Measurements from ENCODE around the gene DOHH. TPM values are rescaled to one million over a fixed set of nuclear protein-coding genes. Genes with fewer than 3 reads are reported as not detected.
A peak's percentile ranks its signal among the peaks of the same experiment; 100 is the strongest.

Gene DOHH
- total RNA-seq, 2 donors from 2014 or later = 8.8 to 13.6 TPM

GRCh38 chr19:3492131-3492839 lies 8.2 kb downstream of the DOHH start:
- ATAC-seq = no peak
- intact Hi-C loops (cut with DNase I, micrococcal nuclease) = no loop called here
- DNase-seq = no peak

GRCh38 chr19:3491396-3492119 lies 8.9 kb downstream of the DOHH start:
- intact Hi-C loops (cut with DNase I, micrococcal nuclease) = no loop called here

GRCh38 chr19:3483226-3483628 lies 17.2 kb downstream of the DOHH start, which contains the start of gene SMIM44:
TSS of gene SMIM44 (minus strand) at chr19:3483441. CDS start at chr19:3483403, 38 bp downstream.
- intact Hi-C loops (cut with DNase I, micrococcal nuclease) = no loop called here
- ATAC-seq (peak; percentile 55), DNase-seq (peak; percentile 67 to 68)

More at GRCh38 chr19:3491396-3492119, 8.9 kb downstream of the DOHH start:
- DNase-seq (no peak), ATAC-seq (no peak)

GRCh38 chr19:3482507-3483225 lies 17.8 kb downstream of the DOHH start:
- ATAC-seq (peak; percentile 64), DNase-seq (peak; percentile 77 to 78)
- intact Hi-C loops (cut with DNase I, micrococcal nuclease) = no loop called here

- ATAC-seq = no peak
- intact Hi-C loops (cut with DNase I, micrococcal nuclease) = no loop called here
- DNase-seq = no peak
Measured at GRCh38 chr19:3481241-3482090, 19.0 kb downstream of the DOHH start.

GRCh38 chr19:3480383-3481091 lies 19.9 kb downstream of the DOHH start, which contains the start of gene SMIM24:
TSS of gene SMIM24 (minus strand) at chr19:3480525. CDS start at chr19:3480463, 62 bp downstream.
- peak; percentile 85 to 89 for DNase-seq
- peak; percentile 78 for ATAC-seq
- intact Hi-C loops (cut with DNase I, micrococcal nuclease) = no loop called here

GRCh38 chr19:3479834-3480215 lies 20.6 kb downstream of the DOHH start:
- DNase-seq (peak; percentile 52 to 59), ATAC-seq (peak; percentile 42)
- intact Hi-C loops (cut with DNase I, micrococcal nuclease) = loop anchor here (5.0 to 10.0 kb wide), 2 partner anchors 155 to 158 kb away; no protein-coding TSS in a partner anchor

- intact Hi-C loops (cut with DNase I, micrococcal nuclease) = loop anchor here (5.0 to 10.0 kb wide), 2 partner anchors 155 to 157 kb away; no protein-coding TSS in a partner anchor
- DNase-seq = peak in 1 of 2 donors; percentile 58
- ATAC-seq = peak; percentile 12
Measured at GRCh38 chr19:3479177-3479833, 21.2 kb downstream of the DOHH start.

- intact Hi-C loops (cut with DNase I, micrococcal nuclease) = loop anchor here (5.0 to 10.0 kb wide), 2 partner anchors 154 to 156 kb away; no protein-coding TSS in a partner anchor
- no peak for DNase-seq
Measured at GRCh38 chr19:3478409-3479176, 21.9 kb downstream of the DOHH start.

GRCh38 chr19:3477951-3478350 lies 22.5 kb downstream of the DOHH start:
- intact Hi-C loops (cut with DNase I, micrococcal nuclease) = loop anchor here (5.0 to 10.0 kb wide), 2 partner anchors 153 to 156 kb away; no protein-coding TSS in a partner anchor
- DNase-seq = no peak
- ATAC-seq = no peak

More at GRCh38 chr19:3478409-3479176, 21.9 kb downstream of the DOHH start:
- no peak for ATAC-seq

- DNase-seq (no peak), ATAC-seq (no peak)
- intact Hi-C loops (cut with DNase I, micrococcal nuclease) = loop anchor here (5.0 to 10.0 kb wide), 2 partner anchors 153 to 155 kb away; no protein-coding TSS in a partner anchor
Measured at GRCh38 chr19:3477506-3477905, 23.0 kb downstream of the DOHH start.

GRCh38 chr19:3476830-3477229 lies 23.6 kb downstream of the DOHH start:
- intact Hi-C loops (cut with DNase I, micrococcal nuclease) = loop anchor here (5.0 to 10.0 kb wide), 2 partner anchors 152 to 155 kb away; no protein-coding TSS in a partner anchor
- ATAC-seq = no peak
- no peak for DNase-seq

GRCh38 chr19:3475449-3475848 lies 25.0 kb downstream of the DOHH start:
- intact Hi-C loops (cut with DNase I, micrococcal nuclease) = loop anchor here (5.0 to 10.0 kb wide), 2 partner anchors 151 to 153 kb away; no protein-coding TSS in a partner anchor
- DNase-seq = no peak

GRCh38 chr19:3474614-3475013 lies 25.9 kb downstream of the DOHH start:
- no peak for ATAC-seq
- intact Hi-C loops (cut with DNase I, micrococcal nuclease) = loop anchor here (5.0 to 10.0 kb wide), 2 partner anchors 150 to 152 kb away; no protein-coding TSS in a partner anchor
- no peak for DNase-seq

More at GRCh38 chr19:3475449-3475848, 25.0 kb downstream of the DOHH start:
- no peak for ATAC-seq

- DNase-seq (peak; percentile 64 to 74), ATAC-seq (peak; percentile 79)
- intact Hi-C loops (cut with DNase I, micrococcal nuclease) = loop anchor here in 1 of 2 donors (10.0 kb wide), 1 partner anchor 149 kb away; no protein-coding TSS in a partner anchor
Measured at GRCh38 chr19:3474010-3474409, 26.5 kb downstream of the DOHH start.
